Spleen (tissue), 7 donors: ENCODE data around the gene APOBEC3B.

Source experiments
- POLR2A ChIP-seq, 3 donors: fragments of 450-650 bp; IDR thresholded peaks; one replicate each; pipeline ENCODE4 v1.5.1; 2017; ENCODE audit warnings: antibody characterized with exemption in 3 of 3, mild to moderate bottlenecking in 1 of 3
- TF ChIP-seq, protein P1 (sequence below), 11 experiments: fragments of 200-600 bp in 7 of 11; fragments of 450-650 bp in 4 of 11; sonication (generic) in 4 of 11; IDR thresholded peaks in 8 of 11; conservative IDR thresholded peaks in 3 of 11; 1 replicate in 7 of 11; 2 replicates in 4 of 11; pipeline versions ENCODE4 v1.4.0 to v1.8.0; 2016 to 2021; ENCODE audit warnings: antibody characterized with exemption in 11 of 11, inconsistent platforms in 4 of 11, mild to moderate bottlenecking in 1 of 11
- donor health status: DM: no; HTN: no; CAD: no; lungs with moderate emphysema.
- donor health status: DM: no; HTN: no; CAD: no.
- donor health status: DM: no; HTN: no; CAD: no.

DNA sequence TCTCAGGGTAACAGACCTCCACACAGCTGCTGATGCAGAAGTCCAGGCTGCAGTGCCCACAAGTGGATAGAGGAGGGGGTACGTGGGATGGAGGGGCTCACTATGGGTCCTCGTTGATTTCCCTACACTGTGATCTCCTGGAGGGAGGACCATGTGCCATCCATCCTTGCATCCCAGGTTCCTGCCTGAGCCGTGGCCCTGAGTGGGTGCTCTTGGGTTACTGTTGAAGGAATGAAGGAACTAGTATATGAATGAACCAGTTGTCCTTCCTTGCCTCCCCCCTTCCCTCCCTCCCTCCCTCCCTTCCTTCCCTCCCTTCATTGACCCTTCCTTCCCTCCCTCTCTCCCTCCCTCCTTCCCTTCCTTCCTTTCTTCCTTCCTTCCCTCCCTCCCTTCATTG, 15.4 kb downstream of the APOBEC3B start:
- TF ChIP-seq, protein P1, sequence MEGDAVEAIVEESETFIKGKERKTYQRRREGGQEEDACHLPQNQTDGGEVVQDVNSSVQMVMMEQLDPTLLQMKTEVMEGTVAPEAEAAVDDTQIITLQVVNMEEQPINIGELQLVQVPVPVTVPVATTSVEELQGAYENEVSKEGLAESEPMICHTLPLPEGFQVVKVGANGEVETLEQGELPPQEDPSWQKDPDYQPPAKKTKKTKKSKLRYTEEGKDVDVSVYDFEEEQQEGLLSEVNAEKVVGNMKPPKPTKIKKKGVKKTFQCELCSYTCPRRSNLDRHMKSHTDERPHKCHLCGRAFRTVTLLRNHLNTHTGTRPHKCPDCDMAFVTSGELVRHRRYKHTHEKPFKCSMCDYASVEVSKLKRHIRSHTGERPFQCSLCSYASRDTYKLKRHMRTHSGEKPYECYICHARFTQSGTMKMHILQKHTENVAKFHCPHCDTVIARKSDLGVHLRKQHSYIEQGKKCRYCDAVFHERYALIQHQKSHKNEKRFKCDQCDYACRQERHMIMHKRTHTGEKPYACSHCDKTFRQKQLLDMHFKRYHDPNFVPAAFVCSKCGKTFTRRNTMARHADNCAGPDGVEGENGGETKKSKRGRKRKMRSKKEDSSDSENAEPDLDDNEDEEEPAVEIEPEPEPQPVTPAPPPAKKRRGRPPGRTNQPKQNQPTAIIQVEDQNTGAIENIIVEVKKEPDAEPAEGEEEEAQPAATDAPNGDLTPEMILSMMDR (IDR thresholded peaks at IDR 0.05 in 8 of 11, conservative IDR thresholded peaks at IDR 0.05 in 3 of 11), result no peak
- no peak for TF ChIP-seq POLR2A (IDR thresholded peaks at IDR 0.05)
